Left ventricle myocardium inferior (tissue), 1 donor: ENCODE results near the gene CABCOCO1. TPM values are rescaled to one million over a fixed set of nuclear protein-coding genes. Genes with fewer than 3 reads are reported as not detected.
"Not testable (repeated sequence)": the region's sequence is repeated elsewhere in the genome, so short reads cannot be mapped to it uniquely, and the experiment has no call there.

Source experiments
- DNase-seq: peaks from one replicate; pipeline ENCODE4 v3.0.0-alpha.2; 2020
- H3K27ac ChIP-seq: fragments of 200-600 bp; replicated peaks from 2 replicates; pipeline ENCODE4 v1.8.0; 2021
- H3K27me3 ChIP-seq: fragments of 200-600 bp; 2 replicates; pipeline ENCODE4 v1.8.0; 2021; ENCODE audit warnings: low read depth
- H3K36me3 ChIP-seq: fragments of 200-600 bp; 2 replicates; pipeline ENCODE4 v1.8.0; 2021
- H3K4me1 ChIP-seq: fragments of 200-600 bp; 2 replicates; pipeline ENCODE4 v1.8.0; 2021
- H3K4me3 ChIP-seq: fragments of 200-600 bp; 2 replicates; pipeline ENCODE4 v1.8.0; 2021; ENCODE audit warnings: mild to moderate bottlenecking, moderate library complexity
- H3K9me3 ChIP-seq: fragments of 200-600 bp; replicated peaks from 2 replicates; pipeline ENCODE4 v1.8.0; 2021
- intact Hi-C: fragments of 100-400 bp; cut with micrococcal nuclease; formaldehyde crosslinking; loops from one replicate; pipeline ENCODE4 v1.11.0; 2022
- total RNA-seq: library from RNA; stranded (reverse); fragmentation: NEBNext Ultra II Directional; extraction: Animal tissue kit (Norgen Biotek cat#: 25700); gene quantifications from one replicate; pipeline ENCODE4 v1.2.1, GENCODE V29; 2021
- TF ChIP-seq, protein P1 (sequence below): fragments of 200-600 bp; IDR thresholded peaks from 2 replicates; pipeline ENCODE4 v1.8.0; 2021; ENCODE audit warnings: antibody characterized with exemption, mild to moderate bottlenecking, borderline replicate concordance
- donor health status: DM: no; HTN: yes; CAD: no; lungs with severe emphysema.

CABCOCO1 gene
- total RNA-seq, 1 donor from 2014 or later, result not detected

DNA sequence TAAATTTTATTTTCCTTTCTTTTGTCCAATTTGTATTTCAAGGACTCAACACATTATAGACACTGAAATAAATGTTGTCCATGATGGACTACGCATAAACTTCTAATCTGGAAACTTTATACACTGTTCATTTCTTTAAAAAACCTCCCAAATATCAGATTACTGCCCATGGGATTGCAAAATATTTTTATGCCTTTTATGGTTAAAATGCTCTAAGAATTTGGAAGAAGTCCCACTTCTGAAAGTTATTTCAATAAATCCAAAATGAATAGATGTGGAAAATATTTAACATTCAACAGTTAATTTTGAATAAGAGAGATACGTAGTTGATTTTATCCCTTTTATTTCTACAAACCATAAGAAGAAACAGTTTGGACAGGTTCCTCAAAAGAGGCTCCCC, 46.1 kb downstream of the CABCOCO1 start:
- H3K27me3 ChIP-seq, result no peaks in the 10 kb centered on the region
- no peaks in the 10 kb centered on the region for H3K9me3 ChIP-seq
- H3K27ac ChIP-seq, result no peak overlapping the region
- TF ChIP-seq, protein P1, sequence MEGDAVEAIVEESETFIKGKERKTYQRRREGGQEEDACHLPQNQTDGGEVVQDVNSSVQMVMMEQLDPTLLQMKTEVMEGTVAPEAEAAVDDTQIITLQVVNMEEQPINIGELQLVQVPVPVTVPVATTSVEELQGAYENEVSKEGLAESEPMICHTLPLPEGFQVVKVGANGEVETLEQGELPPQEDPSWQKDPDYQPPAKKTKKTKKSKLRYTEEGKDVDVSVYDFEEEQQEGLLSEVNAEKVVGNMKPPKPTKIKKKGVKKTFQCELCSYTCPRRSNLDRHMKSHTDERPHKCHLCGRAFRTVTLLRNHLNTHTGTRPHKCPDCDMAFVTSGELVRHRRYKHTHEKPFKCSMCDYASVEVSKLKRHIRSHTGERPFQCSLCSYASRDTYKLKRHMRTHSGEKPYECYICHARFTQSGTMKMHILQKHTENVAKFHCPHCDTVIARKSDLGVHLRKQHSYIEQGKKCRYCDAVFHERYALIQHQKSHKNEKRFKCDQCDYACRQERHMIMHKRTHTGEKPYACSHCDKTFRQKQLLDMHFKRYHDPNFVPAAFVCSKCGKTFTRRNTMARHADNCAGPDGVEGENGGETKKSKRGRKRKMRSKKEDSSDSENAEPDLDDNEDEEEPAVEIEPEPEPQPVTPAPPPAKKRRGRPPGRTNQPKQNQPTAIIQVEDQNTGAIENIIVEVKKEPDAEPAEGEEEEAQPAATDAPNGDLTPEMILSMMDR, result no peak
- H3K4me1 ChIP-seq, result no peaks in the 10 kb centered on the region
- no peak for DNase-seq
- intact Hi-C loops, result no loop called here
- H3K36me3 ChIP-seq, result no peaks in the 10 kb centered on the region
- H3K4me3 ChIP-seq, result no peak overlapping the region

DNA sequence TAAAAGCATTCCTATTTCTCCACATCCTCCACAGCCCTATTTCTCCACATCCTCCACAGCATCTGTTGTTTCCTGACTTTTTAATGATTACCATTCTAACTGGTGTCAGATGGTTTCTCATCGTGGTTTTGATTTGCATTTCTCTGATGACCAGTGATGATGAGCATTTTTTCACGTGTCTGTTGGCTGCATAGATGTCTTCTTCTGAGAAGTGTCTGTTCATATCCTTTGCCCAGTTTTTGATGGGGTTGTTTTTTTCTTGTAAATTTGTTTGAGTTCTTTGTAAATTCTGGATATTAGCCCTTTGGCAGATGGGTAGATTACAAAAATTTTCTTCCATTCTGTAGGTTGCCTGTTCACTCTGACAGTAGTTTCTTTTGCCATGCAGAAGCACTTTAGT, 49.4 kb downstream of the CABCOCO1 start:
- H3K27me3 ChIP-seq, H3K9me3 ChIP-seq, DNase-seq, H3K4me1 ChIP-seq, H3K4me3 ChIP-seq, H3K36me3 ChIP-seq, H3K27ac ChIP-seq, intact Hi-C loops: not testable (repeated sequence)

DNA sequence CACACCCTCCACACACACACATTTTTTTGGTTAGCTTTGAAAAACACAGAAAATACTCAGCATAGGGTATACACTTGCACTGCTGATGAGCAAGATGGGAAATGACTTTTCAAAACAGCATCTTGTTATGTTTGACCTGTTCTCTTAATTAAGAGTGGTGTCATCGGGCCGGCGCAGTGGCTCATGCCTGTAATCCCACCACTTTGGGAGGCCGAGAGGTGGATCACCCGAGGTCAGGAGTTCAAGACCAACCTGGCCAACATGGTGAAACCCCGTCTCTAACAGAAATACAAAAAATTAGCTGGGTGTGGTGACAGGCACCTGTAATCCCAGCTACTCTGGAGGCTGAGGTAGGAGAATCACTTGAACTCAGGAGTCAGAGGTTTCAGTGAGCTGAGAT, 56.7 kb downstream of the CABCOCO1 start:
- H3K27ac ChIP-seq, H3K36me3 ChIP-seq, H3K4me1 ChIP-seq, intact Hi-C loops, H3K9me3 ChIP-seq, DNase-seq, H3K4me3 ChIP-seq, H3K27me3 ChIP-seq: not testable (repeated sequence)

GRCh38 chr10:61719906-61720305, 57.2 kb downstream of the CABCOCO1 start:
- Histone ChIP-seq H3K27me3 (no peaks in the 10 kb centered on the region), H3K36me3 (no peaks in the 10 kb centered on the region), H3K4me3 (no peak overlapping the region), H3K27ac (no peak overlapping the region), H3K4me1 (no peaks in the 10 kb centered on the region), H3K9me3 (no peaks in the 10 kb centered on the region)
- intact Hi-C loops, result no loop called here
- TF ChIP-seq, protein P1, result no peak
- DNase-seq, result no peak

DNA sequence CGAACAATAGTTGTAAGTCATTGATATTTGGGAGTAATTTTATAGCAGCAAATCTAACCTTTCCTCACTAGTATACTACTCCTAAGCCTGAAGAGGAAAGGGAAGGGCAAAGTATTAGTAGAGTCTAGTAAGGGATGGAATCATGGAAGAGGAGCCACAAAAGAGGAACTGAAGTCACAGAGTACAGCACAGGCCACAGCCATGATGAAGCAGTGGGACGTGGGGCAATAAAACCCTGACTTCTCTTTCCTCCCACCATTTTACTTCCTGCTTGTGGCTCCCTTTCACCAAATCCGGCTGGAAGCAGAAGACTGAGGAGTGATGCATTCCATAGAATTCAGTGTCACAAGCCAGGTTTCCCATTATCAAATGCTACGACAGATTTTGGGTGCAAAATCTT, 58.7 kb downstream of the CABCOCO1 start:
- TF ChIP-seq, protein P1, result no peak

GRCh38 chr10:61725221-61725620, 62.5 kb downstream of the CABCOCO1 start:
- DNase-seq, intact Hi-C loops, H3K4me1 ChIP-seq, H3K4me3 ChIP-seq, H3K27ac ChIP-seq, H3K36me3 ChIP-seq, H3K27me3 ChIP-seq, H3K9me3 ChIP-seq: not testable (repeated sequence)

More for the DNA sequence above, 58.7 kb downstream of the CABCOCO1 start:
- H3K4me3 ChIP-seq, result no peak overlapping the region
- H3K9me3 ChIP-seq, result peaks cover 4% of the 10 kb centered on the region
- DNase-seq, result no peak
- intact Hi-C loops, result no loop called here
- no peaks in the 10 kb centered on the region for H3K27me3 ChIP-seq
- H3K27ac ChIP-seq, result no peak overlapping the region
- H3K4me1 ChIP-seq, result no peaks in the 10 kb centered on the region
- no peaks in the 10 kb centered on the region for H3K36me3 ChIP-seq

DNA sequence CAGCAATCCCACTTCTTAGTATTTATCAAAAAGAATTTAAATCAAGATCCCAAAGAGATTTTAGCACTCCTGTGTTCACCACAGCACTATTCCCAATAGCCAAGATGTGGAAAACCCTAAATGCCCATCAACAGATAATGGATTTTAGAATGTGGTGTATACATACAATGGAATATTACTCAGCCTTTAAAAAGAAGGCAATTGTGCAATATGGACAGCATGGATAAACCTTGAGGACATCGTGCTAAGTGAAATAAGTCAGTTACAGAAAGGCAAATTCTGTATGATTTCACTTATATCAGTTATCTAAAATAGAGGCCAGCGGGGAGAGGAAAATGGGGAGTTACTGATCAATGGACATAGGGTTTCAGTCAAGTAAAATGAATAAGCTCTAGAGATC, 66.9 kb downstream of the CABCOCO1 start:
- Histone ChIP-seq H3K9me3 (peaks cover 4% of the 10 kb centered on the region), H3K4me3 (no peak overlapping the region), H3K27ac (no peak overlapping the region), H3K36me3 (no peaks in the 10 kb centered on the region), H3K27me3 (no peaks in the 10 kb centered on the region), H3K4me1 (no peaks in the 10 kb centered on the region)
- TF ChIP-seq, protein P1, result no peak
- intact Hi-C loops, result no loop called here
- DNase-seq, result no peak
